OCI-LY3 (cell line): Measurements from ENCODE around the gene ANKK1.

Source experiments
- CTCF ChIP-seq: fragments of 200-600, 300-600 bp; sonication (generic); IDR thresholded peaks from 2 replicates; pipeline ENCODE4 v1.5.1; 2014; ENCODE audit warnings: antibody characterized with exemption, low read length, low read depth
- EZH2phosphoT487 ChIP-seq: fragments of 200-600 bp; shearing (Covaris generic); IDR thresholded peaks from 2 replicates; pipeline ENCODE4 v1.6.1; 2018; ENCODE audit warnings: antibody characterized with exemption, mixed run types, low read depth

GRCh38 chr11:113386866-113387265 is 713 bp upstream of the ANKK1 start:
- TF ChIP-seq CTCF = no peak
- TF ChIP-seq EZH2phosphoT487 = no peak
